Activated CD4-positive, alpha-beta T cell treated with anti-CD3 and anti-CD28 coated beads, Interleukin-2, amount 10 ng/mL, durations not matched to agents 7 days and 5 days (primary cell): ENCODE data around the gene MB. TPM values are rescaled to one million over a fixed set of nuclear protein-coding genes. Genes with fewer than 3 reads are reported as not detected.

Source experiments
- CTCF ChIA-PET: fragments of 350-600 bp; sonication (Branson Sonifier 250); formaldehyde crosslinking; loops from one replicate; lab custom pipeline; 2021; ENCODE audit warnings: antibody characterized with exemption; lab: Charles Lee
- POLR2A ChIA-PET: fragments of 350-600 bp; sonication (Branson Sonifier 250); formaldehyde crosslinking; loops from one replicate; lab custom pipeline; 2021; ENCODE audit warnings: antibody characterized with exemption; lab: Charles Lee
- DNase-seq: peaks from one replicate; pipeline ENCODE4 v3.0.0-alpha.2; 2020
- H3K27ac Mint-ChIP-seq: one replicate; pipeline ENCODE4 v1.8.0; 2021; ENCODE audit warnings: mild to moderate bottlenecking, moderate library complexity, mixed read lengths
- H3K27me3 Mint-ChIP-seq: one replicate; pipeline ENCODE4 v1.8.0; 2021; ENCODE audit warnings: mixed read lengths
- H3K36me3 Mint-ChIP-seq: one replicate; pipeline ENCODE4 v1.8.0; 2021; ENCODE audit warnings: low read depth, mixed read lengths
- H3K4me1 Mint-ChIP-seq: one replicate; pipeline ENCODE4 v1.8.0; 2021; ENCODE audit warnings: mixed read lengths
- H3K4me3 Mint-ChIP-seq: one replicate; pipeline ENCODE4 v1.8.0; 2021; ENCODE audit warnings: mild to moderate bottlenecking, moderate library complexity, mixed read lengths
- H3K9me3 Mint-ChIP-seq: one replicate; pipeline ENCODE4 v1.8.0; 2021; ENCODE audit warnings: mixed read lengths
- total RNA-seq, 2 experiments: library from RNA; stranded (reverse); gene quantifications; one replicate each; pipeline ENCODE4 v1.2.3, GENCODE V29; 2021

The MB gene
- total RNA-seq, 2 experiments from 2014 or later: 0.20 TPM; not detected in 1

GRCh38 chr22:35597692-35598395 lies 19.3 kb downstream of the MB start:
- Mint-ChIP-seq H3K36me3 (no peaks in the 10 kb centered on the region), H3K27ac (no peak overlapping the region), H3K4me1 (no peaks in the 10 kb centered on the region), H3K4me3 (no peak overlapping the region), H3K9me3 (no peaks in the 10 kb centered on the region), H3K27me3 (no peaks in the 10 kb centered on the region)
- DNase-seq: no peak
- CTCF ChIA-PET: no interaction called here
- POLR2A ChIA-PET: no interaction called here

- no peak for DNase-seq
- H3K4me3 Mint-ChIP-seq: no peak overlapping the region
- no peaks in the 10 kb centered on the region for H3K27me3 Mint-ChIP-seq
- H3K36me3 Mint-ChIP-seq: no peaks in the 10 kb centered on the region
- ChIA-PET POLR2A (no interaction called here), CTCF (no interaction called here)
- H3K27ac Mint-ChIP-seq: no peak overlapping the region
- H3K4me1 Mint-ChIP-seq: no peaks in the 10 kb centered on the region
- no peaks in the 10 kb centered on the region for H3K9me3 Mint-ChIP-seq
Measured at GRCh38 chr22:35596821-35597220, 20.3 kb downstream of the MB start.

- Mint-ChIP-seq H3K36me3 (no peaks in the 10 kb centered on the region), H3K4me3 (no peak overlapping the region)
Measured at GRCh38 chr22:35594686-35595085, 22.4 kb downstream of the MB start.

GRCh38 chr22:35593891-35594470 lies 23.1 kb downstream of the MB start:
- no peak for DNase-seq
- H3K9me3 Mint-ChIP-seq: no peaks in the 10 kb centered on the region
- ChIA-PET POLR2A (no interaction called here), CTCF (no interaction called here)
- no peak overlapping the region for H3K4me3 Mint-ChIP-seq
- H3K27ac Mint-ChIP-seq: no peak overlapping the region
- no peaks in the 10 kb centered on the region for H3K27me3 Mint-ChIP-seq
- H3K4me1 Mint-ChIP-seq: no peaks in the 10 kb centered on the region
- no peaks in the 10 kb centered on the region for H3K36me3 Mint-ChIP-seq

More at GRCh38 chr22:35594686-35595085, 22.4 kb downstream of the MB start:
- no peak overlapping the region for H3K27ac Mint-ChIP-seq
- no peaks in the 10 kb centered on the region for H3K9me3 Mint-ChIP-seq
- no peaks in the 10 kb centered on the region for H3K4me1 Mint-ChIP-seq
- ChIA-PET CTCF (no interaction called here), POLR2A (no interaction called here)
- no peak for DNase-seq
- H3K27me3 Mint-ChIP-seq: no peaks in the 10 kb centered on the region

GRCh38 chr22:35593071-35593890 lies 23.8 kb downstream of the MB start:
- DNase-seq: no peak
- H3K36me3 Mint-ChIP-seq: no peaks in the 10 kb centered on the region
- no peaks in the 10 kb centered on the region for H3K27me3 Mint-ChIP-seq
- H3K4me3 Mint-ChIP-seq: no peak overlapping the region
- ChIA-PET POLR2A (no interaction called here), CTCF (no interaction called here)
- no peaks in the 10 kb centered on the region for H3K4me1 Mint-ChIP-seq
- no peak overlapping the region for H3K27ac Mint-ChIP-seq
- no peaks in the 10 kb centered on the region for H3K9me3 Mint-ChIP-seq

GRCh38 chr22:35592418-35592967 lies 24.6 kb downstream of the MB start:
- H3K27ac Mint-ChIP-seq: no peak overlapping the region
- CTCF ChIA-PET: interaction anchor here (0.7 kb wide), 1 partner anchor 17 kb away, joined by 3 read pairs; no protein-coding TSS in a partner anchor
- H3K9me3 Mint-ChIP-seq: no peaks in the 10 kb centered on the region
- no peak for DNase-seq
- no peak overlapping the region for H3K4me3 Mint-ChIP-seq
- POLR2A ChIA-PET: interaction anchor here (0.6 kb wide), 1 partner anchor 407 kb away, joined by 11 read pairs; no protein-coding TSS in a partner anchor
- H3K27me3 Mint-ChIP-seq: no peaks in the 10 kb centered on the region
- H3K36me3 Mint-ChIP-seq: no peaks in the 10 kb centered on the region
- no peaks in the 10 kb centered on the region for H3K4me1 Mint-ChIP-seq

- Mint-ChIP-seq H3K36me3 (no peaks in the 10 kb centered on the region), H3K9me3 (no peaks in the 10 kb centered on the region), H3K4me1 (no peaks in the 10 kb centered on the region), H3K4me3 (no peak overlapping the region), H3K27ac (no peak overlapping the region), H3K27me3 (no peaks in the 10 kb centered on the region)
- no peak for DNase-seq
- POLR2A ChIA-PET: interaction anchor here (0.6 kb wide), 1 partner anchor 408 kb away, joined by 11 read pairs; no protein-coding TSS in a partner anchor
- CTCF ChIA-PET: interaction anchor here (0.6 to 0.7 kb wide), 2 partner anchors 18 to 188 kb away, joined by 3 read pairs; no protein-coding TSS in a partner anchor
Measured at GRCh38 chr22:35591714-35592417, 25.3 kb downstream of the MB start.

- Mint-ChIP-seq H3K4me1 (no peaks in the 10 kb centered on the region), H3K9me3 (no peaks in the 10 kb centered on the region), H3K36me3 (no peaks in the 10 kb centered on the region), H3K4me3 (no peak overlapping the region), H3K27me3 (no peaks in the 10 kb centered on the region), H3K27ac (no peak overlapping the region)
- CTCF ChIA-PET: no interaction called here
- no peak for DNase-seq
- POLR2A ChIA-PET: no interaction called here
Measured at GRCh38 chr22:35590634-35591295, 26.4 kb downstream of the MB start.

- ChIA-PET POLR2A (no interaction called here), CTCF (no interaction called here)
- no peak for DNase-seq
- Mint-ChIP-seq H3K9me3 (no peaks in the 10 kb centered on the region), H3K4me3 (no peak overlapping the region), H3K27ac (no peak overlapping the region), H3K27me3 (no peaks in the 10 kb centered on the region), H3K4me1 (no peaks in the 10 kb centered on the region), H3K36me3 (no peaks in the 10 kb centered on the region)
Measured at GRCh38 chr22:35589756-35590093, 27.4 kb downstream of the MB start.

GRCh38 chr22:35589071-35589755 lies 27.9 kb downstream of the MB start:
- POLR2A ChIA-PET: no interaction called here
- no peak for DNase-seq
- Mint-ChIP-seq H3K27me3 (no peaks in the 10 kb centered on the region), H3K9me3 (no peaks in the 10 kb centered on the region), H3K4me1 (no peaks in the 10 kb centered on the region), H3K36me3 (no peaks in the 10 kb centered on the region), H3K4me3 (no peak overlapping the region), H3K27ac (no peak overlapping the region)
- CTCF ChIA-PET: no interaction called here

- CTCF ChIA-PET: no interaction called here
- no peaks in the 10 kb centered on the region for H3K27me3 Mint-ChIP-seq
- no peaks in the 10 kb centered on the region for H3K9me3 Mint-ChIP-seq
- H3K27ac Mint-ChIP-seq: no peak overlapping the region
- POLR2A ChIA-PET: no interaction called here
- no peak overlapping the region for H3K4me3 Mint-ChIP-seq
- no peak for DNase-seq
- H3K4me1 Mint-ChIP-seq: no peaks in the 10 kb centered on the region
- H3K36me3 Mint-ChIP-seq: no peaks in the 10 kb centered on the region
Measured at GRCh38 chr22:35587896-35588295, 29.2 kb downstream of the MB start.

- ChIA-PET POLR2A (no interaction called here), CTCF (no interaction called here)
- Mint-ChIP-seq H3K36me3 (no peaks in the 10 kb centered on the region), H3K4me1 (no peaks in the 10 kb centered on the region), H3K27ac (no peak overlapping the region), H3K4me3 (no peak overlapping the region), H3K9me3 (no peaks in the 10 kb centered on the region), H3K27me3 (no peaks in the 10 kb centered on the region)
- no peak for DNase-seq
Measured at GRCh38 chr22:35587447-35587870, 29.7 kb downstream of the MB start.
